CMK (cell line): ENCODE measurements around the gene MAD1L1.
"Not testable (repeated sequence)": the region's sequence is repeated elsewhere in the genome, so short reads cannot be mapped to it uniquely, and the experiment has no call there.

Experiments used
- DNase-seq: peaks from one replicate; pipeline ENCODE4 v3.0.0-alpha.2; 2010; ENCODE audit warnings: low read depth

Gene MAD1L1

GRCh38 chr7:1942243-1942940 lies 290.4 kb downstream of the MAD1L1 start:
- DNase-seq = no peak

DNA sequence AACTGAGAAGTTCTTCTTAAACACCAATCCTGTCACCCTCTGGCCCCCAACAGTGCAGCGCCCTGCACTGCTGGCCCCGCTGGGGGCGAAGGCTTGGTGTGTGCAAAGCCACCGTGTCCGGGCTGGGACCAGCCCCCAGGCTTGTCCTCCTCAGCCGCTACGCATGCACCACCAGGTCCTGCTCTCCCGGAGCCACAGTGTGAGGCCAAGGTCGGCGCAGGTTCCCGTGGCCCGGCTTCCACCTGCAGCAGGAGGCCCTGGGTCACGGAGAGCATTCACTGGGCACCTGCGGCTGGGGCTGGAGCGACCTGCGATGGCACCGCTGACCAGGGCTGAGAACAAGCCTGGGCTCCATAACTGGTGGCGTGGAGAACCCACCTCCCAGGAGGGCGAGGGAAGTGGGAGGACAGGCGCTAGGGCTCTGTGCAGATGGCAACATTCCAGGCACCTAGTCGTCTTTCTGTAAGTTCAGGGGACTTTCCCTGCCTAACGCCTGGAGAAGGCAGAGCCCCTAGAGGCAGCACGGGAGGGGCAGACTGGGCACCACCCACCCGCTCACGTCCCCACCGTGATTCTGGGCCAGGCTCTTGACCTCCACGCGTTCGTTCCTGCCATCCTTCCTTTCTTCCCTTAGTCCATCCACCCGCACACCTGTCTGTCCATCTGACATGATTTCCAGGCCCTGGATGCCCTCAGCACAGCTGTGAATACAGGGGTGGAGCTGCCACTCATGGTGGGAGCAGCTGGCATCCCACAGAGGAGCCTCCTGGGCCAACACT lies 291.1 kb downstream of the MAD1L1 start:
- no peak for DNase-seq

- no peak for DNase-seq
Observed at GRCh38 chr7:1940863-1941262, 291.9 kb downstream of the MAD1L1 start.

- no peak for DNase-seq
Observed at GRCh38 chr7:1940402-1940786, 292.4 kb downstream of the MAD1L1 start.

DNA sequence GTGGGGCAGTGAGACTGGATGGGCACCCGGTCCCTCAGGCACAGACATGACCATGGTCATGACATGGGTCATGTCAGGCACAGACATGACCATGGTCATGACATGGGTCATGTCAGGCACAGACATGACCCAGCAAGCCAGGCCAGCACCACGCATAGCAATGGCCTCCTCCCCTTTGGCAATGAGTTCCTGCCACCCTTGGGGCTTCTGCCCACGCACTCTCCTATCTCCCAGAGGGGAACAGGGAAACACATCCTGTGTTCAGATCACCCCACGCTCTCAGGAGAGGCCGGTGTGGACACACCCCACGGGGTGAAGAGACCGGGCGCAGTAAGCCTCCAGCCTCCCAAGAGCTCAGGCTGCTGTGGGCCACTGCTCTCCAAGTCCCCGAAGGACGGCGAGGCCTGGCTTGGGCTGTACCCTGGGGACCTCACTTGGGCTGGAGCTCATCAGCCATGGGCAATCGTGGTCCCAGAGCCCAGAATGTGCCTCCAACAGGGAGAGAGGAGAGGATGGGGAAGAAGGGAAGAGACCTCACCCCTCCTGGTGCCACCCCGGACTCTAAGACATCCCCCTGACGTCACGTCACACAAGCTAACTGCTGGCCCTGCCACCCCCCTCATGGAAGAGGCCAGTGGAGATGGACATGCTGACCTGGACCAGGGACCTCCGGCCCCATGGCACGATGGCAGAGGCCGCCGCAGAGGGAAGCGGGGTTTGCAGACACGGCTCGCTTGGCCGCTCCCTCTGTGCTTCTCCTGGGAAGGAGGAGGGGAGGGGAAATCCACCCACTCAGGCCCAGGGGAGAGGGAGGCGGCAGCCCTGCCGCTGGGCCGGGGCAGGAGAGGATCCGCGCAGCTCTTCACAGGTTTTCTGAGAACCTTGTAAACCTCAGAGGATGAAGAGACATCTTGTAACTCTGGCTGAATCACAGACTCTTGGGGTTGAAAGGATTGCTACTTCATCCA lies 293.0 kb downstream of the MAD1L1 start:
- no peak for DNase-seq

- no peak for DNase-seq
Observed at GRCh38 chr7:1938788-1939433, 293.8 kb downstream of the MAD1L1 start.

DNA sequence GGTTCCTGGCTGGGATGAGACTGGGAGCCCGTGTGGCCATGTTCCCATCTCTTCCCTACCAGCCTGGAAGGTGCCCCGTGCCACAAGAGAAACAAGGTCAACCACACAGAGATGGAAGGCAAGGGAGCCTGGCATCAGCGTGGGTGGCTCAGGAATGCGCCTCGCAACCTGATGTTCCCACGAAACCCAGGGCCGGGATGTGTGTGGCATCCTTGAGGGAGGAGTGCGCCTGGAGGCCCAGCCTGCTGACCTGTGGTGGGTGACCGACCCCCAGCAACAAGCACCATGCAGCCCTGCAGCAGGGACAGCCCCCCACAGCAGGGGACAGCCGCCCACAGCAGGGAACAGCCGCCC lies 295.5 kb downstream of the MAD1L1 start:
- DNase-seq = no peak

DNA sequence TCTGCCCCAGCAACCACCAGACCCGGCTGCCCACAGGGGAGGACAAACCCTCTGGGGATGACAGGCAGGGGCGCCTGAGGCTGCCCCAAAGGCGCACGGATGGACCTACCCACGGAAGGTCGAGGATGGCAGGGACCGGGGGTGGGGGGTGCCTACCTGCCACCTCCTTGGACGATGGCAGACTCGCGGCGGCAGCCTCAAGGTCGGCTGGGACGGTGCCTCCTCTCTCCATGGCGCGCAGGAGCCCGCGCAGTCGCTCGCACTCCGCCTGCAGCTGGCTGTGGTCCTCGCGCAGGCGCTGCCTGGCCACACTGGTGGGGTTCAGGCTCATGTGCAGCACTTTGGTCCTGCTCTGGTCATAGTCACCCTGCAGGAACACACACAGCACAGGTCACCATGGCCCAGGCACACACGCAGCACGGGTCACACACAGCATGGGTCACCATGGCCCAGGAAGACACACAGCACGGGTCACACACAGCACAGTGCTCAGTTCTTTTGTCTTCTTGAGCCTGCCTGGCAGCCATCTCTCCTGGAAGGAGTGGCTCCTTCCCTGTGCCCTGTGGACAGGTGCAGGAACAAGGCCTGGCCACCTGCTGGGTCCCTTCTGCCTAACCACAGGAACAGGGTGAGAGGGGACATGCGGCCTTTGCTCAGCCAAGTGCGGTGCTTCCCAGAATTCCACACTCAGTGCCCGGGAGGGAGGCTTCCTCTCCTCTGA lies 296.1 kb downstream of the MAD1L1 start:
- no peak for DNase-seq

- no peak for DNase-seq
Observed at GRCh38 chr7:1936006-1936310, 296.8 kb downstream of the MAD1L1 start.

DNA sequence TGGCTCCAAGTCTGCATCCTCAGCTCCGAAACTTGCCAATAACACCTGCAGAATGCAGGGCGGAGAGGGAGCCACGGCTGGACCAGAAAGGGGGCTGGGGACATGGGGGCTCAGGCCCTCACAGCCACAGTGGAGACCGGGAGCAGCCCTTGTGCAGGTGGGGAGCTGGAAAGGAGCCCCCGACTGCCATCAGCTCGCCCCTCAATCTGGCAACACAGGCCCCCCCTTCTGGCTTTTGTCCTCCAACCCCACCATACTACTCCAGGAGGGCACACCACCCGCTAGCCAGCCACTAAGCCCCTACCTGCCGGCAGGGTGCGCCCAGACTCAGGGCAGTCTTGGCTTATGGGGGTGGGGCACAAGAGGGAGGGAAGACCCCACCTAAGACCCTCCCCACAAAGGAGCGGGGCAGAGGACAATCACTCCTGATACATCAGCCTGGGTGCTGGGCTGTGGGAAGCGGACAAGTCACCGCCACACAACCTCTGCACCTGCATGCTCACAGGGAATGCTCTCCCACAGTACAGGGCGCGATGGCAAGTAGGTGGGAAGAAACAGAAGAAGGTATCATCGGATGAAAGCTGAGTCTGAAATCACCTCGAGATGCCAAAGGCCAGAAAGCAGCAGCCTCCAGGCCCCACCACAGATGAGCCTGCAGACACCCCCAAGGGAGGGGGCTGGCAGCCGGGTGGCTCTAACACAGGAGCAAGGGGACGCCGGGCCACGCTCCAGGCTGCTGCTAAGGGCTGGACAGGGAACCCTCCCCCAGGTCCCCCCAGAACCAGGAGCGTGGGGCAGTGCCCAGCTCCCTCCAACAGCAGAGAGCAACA lies 297.4 kb downstream of the MAD1L1 start:
- DNase-seq = no peak

GRCh38 chr7:1934756-1935155 lies 298.0 kb downstream of the MAD1L1 start:
- no peak for DNase-seq

DNA sequence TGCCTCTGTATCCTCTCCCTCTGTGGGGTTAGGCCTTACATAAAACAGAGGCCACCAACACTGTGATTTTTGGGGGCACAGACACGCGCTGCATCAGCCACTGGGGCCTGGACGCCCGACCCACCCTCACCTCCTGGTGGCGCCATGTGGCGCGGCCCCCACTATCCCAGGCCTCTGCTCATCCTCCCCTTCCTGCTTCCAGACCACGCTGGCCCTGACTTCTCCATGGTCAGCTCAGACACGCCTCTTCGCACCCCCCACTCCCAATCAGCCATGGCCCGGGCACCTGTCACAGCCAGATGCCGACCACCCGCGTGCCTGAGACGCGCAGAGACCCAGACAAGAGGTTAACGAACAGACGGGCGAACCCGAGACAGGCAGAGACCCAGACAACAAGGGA lies 298.7 kb downstream of the MAD1L1 start:
- DNase-seq = no peak

DNA sequence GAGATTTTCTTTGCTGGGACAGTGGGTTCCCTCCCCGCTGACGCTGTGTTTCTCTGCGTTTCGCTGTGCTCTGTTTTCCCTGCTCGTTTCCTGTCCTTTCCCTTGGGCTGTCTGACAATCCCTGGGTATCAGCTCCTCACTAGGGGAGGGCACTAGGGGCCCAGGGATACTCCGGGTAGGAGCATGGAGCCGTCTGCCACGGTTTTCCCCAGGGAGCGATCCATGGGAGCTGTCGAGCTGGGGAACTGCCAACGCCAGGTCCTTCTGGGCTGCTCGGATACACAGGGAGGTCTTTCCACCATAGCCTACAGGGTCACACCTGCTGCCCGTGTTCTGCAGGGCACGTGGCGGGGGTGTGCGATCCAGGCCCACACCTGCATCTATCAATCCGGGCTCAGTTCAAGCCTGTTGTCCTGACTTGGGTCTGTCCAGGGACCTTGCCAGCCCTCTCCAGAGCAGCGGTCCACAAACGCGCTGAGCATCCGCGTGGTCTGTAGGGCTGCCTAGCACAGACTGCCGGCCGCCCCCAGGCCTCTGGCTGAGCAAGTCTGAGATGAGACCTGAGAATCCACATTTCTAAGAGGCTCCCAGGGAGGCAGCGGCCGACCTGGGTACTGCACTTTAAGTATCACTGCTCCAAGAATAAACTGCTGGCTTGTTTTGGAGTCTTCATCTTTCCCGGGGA lies 299.5 kb downstream of the MAD1L1 start:
- no peak for DNase-seq

DNA sequence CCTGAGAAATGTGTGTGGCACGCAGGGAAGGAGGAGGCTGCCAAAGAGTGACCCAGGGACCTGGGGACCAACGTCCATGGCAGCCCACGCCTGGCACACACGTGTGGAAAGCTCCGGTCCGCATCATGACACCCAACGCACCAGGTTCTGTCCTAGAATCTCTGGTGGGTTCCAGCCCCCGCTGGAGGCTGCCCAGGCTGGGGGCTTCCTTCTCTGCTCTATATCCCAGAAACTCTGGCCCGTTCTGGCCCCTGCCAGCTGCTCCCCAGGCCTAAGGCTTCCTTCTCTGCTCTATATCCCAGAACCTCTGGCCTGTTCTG lies 300.8 kb downstream of the MAD1L1 start:
- DNase-seq = no peak

DNA sequence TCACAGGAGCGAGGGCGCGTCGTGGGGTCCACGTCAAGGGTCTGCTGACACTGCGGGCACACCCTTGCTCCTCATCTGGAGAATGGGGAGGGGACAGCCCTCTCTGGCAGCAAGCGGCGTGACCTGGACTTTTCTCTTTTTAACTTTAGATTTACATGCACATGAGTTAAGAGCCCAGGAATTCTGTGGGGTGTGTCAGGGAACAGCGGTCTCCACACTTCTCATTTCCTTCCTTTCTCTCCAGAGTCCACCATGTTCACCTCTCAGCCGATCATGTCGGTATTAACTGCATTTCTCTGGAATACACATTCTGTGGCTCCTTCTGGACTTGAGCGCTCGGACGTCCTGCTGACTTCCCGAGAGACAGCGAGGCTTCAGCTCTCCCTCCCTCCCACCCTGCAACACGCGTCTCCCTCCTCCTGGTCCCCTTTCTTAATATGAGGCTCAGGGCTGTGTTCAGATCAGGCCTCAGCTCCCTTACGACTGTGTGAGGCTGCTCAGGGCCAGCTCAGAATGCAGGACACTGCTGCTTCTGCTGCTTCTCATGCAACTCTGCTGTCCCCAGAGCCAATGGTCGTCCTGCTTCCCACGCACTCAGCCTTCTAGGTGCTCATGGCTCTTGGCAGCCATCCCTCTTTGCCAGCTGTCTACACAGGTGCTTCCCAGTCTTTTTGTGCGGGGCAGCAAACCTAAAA lies 301.3 kb downstream of the MAD1L1 start:
- no peak for DNase-seq

DNA sequence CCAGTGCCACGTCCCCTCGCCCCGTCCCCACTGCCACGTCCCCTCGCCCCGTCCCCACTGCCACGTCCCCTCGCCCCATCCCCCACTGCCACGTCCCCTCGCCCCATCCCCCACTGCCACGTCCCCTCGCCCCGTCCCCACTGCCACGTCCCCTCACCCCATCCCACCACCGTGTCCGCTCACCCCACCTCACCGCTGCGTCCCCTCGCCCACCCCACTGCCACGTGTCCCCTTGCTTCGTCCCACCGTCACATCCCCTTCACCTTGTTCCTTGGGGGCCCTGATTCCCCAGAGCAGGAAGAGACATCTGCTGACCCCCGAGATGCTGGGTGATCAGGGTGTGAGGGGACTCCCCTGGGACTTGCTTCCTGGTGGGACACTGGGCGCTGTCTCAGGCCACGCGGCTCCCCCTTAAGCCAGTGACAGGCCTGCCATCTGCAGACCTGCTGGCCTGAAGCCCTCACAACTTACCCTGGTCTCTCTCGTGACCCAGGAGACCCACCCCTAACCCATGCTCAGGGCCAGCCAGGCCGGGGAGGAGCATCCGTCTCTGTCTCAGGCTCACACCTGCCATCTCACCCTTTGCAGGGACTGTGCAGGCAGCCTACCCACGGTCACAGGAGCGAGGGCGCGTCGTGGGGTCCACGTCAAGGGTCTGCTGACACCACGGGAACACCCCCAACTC lies 302.2 kb downstream of the MAD1L1 start:
- DNase-seq = no peak

DNA sequence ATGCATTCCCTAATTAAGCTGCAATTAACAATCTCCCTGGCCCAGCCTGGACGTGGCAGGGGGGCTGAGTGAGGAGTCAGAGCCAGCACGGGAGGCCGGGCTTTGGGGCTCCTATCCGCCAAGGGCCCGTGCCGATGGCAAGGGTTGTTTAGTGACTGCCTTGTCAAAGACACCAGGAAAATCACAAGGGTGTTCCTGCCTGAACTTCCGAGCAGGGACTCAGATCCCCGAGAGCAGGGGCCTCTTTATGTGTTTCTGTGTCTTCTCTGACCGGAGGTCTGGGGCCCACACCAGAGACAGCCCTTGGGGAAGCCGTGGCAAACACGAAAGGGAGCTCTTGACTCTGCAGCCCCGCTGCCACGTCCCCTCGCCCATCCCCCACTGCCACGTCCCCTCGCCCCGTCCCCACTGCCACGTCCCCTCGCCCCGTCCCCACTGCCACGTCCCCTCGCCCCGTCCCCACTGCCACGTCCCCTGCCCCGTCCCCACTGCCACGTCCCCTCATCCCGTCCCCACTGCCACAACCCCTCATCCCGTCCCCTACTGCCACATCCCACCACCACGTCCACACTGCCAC lies 303.3 kb downstream of the MAD1L1 start:
- DNase-seq = not testable (repeated sequence)

DNA sequence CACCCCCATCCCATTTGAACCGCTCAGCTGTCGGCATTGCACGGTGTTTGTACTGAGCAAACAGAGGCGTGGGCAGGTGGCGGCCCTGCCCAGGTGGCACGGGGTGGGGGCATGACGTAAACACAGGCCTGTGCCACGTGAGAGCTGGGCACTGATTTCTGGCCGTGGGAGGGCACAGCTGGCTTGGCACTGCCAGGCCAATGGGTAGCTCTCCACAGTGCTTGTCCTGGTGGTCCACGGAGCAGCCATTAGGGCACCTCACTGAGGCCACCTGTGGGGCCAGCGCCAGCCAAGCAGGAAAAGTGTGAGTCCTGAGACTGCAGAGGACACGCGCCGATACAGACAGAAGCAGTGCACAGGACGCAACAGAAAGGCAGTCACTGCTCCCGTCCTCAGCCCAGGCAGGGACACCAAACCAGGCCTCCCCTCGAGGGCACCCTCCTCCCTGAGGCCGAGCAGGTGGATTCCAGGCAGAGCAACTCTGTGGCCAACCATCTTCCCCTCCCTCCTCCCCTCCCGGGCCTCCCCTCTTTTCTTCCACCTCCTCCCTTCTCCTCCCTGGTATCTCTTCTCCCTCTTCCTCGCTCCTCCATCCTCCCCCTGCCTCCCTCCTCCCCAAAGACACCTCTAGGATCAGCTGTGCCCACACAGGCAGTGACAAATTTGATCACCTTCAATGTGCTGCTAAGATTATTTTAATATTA lies 303.9 kb downstream of the MAD1L1 start:
- no peak for DNase-seq
